H9 (cell line): Measurements from ENCODE around the gene MYO7B. TPM values are rescaled to one million over a fixed set of nuclear protein-coding genes. Genes with fewer than 3 reads are reported as not detected.

ENCODE experiments used
- DNase-seq: peaks from one replicate; pipeline ENCODE4 v3.0.0-alpha.2; 2017
- H2AFZ ChIP-seq: one replicate; pipeline ENCODE4 v1.6.1; 2013; ENCODE audit warnings: mild to moderate bottlenecking, low read length, control low read depth, moderate library complexity
- H2AK5ac ChIP-seq: 2 replicates; pipeline ENCODE4 v1.6.1; 2013; ENCODE audit warnings: low read length, control low read depth, mixed read lengths; ENCODE audit not compliant: insufficient read length
- H2BK120ac ChIP-seq: one replicate; pipeline ENCODE4 v1.6.1; 2013; ENCODE audit warnings: low read depth, mild to moderate bottlenecking, low read length, control low read depth, inconsistent platforms; ENCODE audit not compliant: poor library complexity, severe bottlenecking
- H2BK12ac ChIP-seq: 2 replicates; pipeline ENCODE4 v1.6.1; 2013; ENCODE audit warnings: low read length, control low read depth, mixed read lengths, low read depth; ENCODE audit not compliant: insufficient read length
- H2BK15ac ChIP-seq: 2 replicates; pipeline ENCODE4 v1.6.1; 2013; ENCODE audit warnings: low read depth, low read length, control low read depth
- H2BK20ac ChIP-seq: one replicate; pipeline ENCODE4 v1.6.1; 2013; ENCODE audit warnings: low read depth, mild to moderate bottlenecking, low read length, control low read depth, inconsistent platforms; ENCODE audit not compliant: poor library complexity, severe bottlenecking
- H2BK5ac ChIP-seq: 2 replicates; pipeline ENCODE4 v1.6.1; 2013; ENCODE audit warnings: low read length, control low read depth, mixed read lengths; ENCODE audit not compliant: insufficient read length
- H3K14ac ChIP-seq: 2 replicates; pipeline ENCODE4 v1.6.1; 2013; ENCODE audit warnings: low read length, control low read depth; ENCODE audit not compliant: insufficient read depth
- H3K18ac ChIP-seq: 2 replicates; pipeline ENCODE4 v1.6.1; 2013; ENCODE audit warnings: low read depth, mild to moderate bottlenecking, mixed read lengths, low read length, control low read depth; ENCODE audit not compliant: insufficient read length
- H3K23ac ChIP-seq: 2 replicates; pipeline ENCODE4 v1.6.1; 2013; ENCODE audit warnings: low read length, control low read depth, mixed read lengths, low read depth; ENCODE audit not compliant: insufficient read length
- H3K23me2 ChIP-seq: 2 replicates; pipeline ENCODE4 v1.6.1; 2013; ENCODE audit warnings: low read depth, mild to moderate bottlenecking, mixed read lengths, low read length, control low read depth; ENCODE audit not compliant: insufficient read length, poor library complexity, severe bottlenecking
- H3K27ac ChIP-seq: 2 replicates; pipeline ENCODE4 v1.5.1; 2013; ENCODE audit warnings: low read length, control low read depth, mixed read lengths, low read depth; ENCODE audit not compliant: insufficient read length
- H3K27me3 ChIP-seq: 2 replicates; pipeline ENCODE4 v1.6.1; 2013; ENCODE audit warnings: low read length, control low read depth, inconsistent platforms; ENCODE audit not compliant: insufficient read depth
- H3K4ac ChIP-seq: 2 replicates; pipeline ENCODE4 v1.6.1; 2013; ENCODE audit warnings: low read depth, mild to moderate bottlenecking, control low read depth, inconsistent platforms, low read length, moderate library complexity
- H3K4me1 ChIP-seq: 2 replicates; pipeline ENCODE4 v1.6.1; 2013; ENCODE audit warnings: low read length, control low read depth, inconsistent platforms; ENCODE audit not compliant: insufficient read depth
- H3K4me2 ChIP-seq: 2 replicates; pipeline ENCODE4 v1.6.1; 2013; ENCODE audit warnings: low read length, control low read depth, mixed read lengths; ENCODE audit not compliant: insufficient read length, insufficient read depth
- H3K56ac ChIP-seq: 2 replicates; pipeline ENCODE4 v1.6.1; 2013; ENCODE audit warnings: low read depth, mild to moderate bottlenecking, mixed read lengths, low read length, control low read depth; ENCODE audit not compliant: insufficient read length
- H3K79me1 ChIP-seq: 2 replicates; pipeline ENCODE4 v1.6.1; 2013; ENCODE audit warnings: low read depth, mild to moderate bottlenecking, moderate library complexity, low read length, control low read depth, inconsistent platforms; ENCODE audit not compliant: insufficient read depth, poor library complexity, severe bottlenecking
- H3K79me2 ChIP-seq: 2 replicates; pipeline ENCODE4 v1.6.1; 2013; ENCODE audit warnings: low read length, control low read depth, inconsistent platforms; ENCODE audit not compliant: insufficient read depth
- H3K9ac ChIP-seq: 2 replicates; pipeline ENCODE4 v1.6.1; 2013; ENCODE audit warnings: low read length, control low read depth, mixed read lengths; ENCODE audit not compliant: insufficient read length; ENCODE audit errors: extremely low read depth
- H3K9me3 ChIP-seq: one replicate; pipeline ENCODE4 v1.6.1; 2013; ENCODE audit warnings: low read depth, low read length, inconsistent platforms; ENCODE audit not compliant: control insufficient read depth
- H3T11ph ChIP-seq: one replicate; pipeline ENCODE4 v1.6.1; 2013; ENCODE audit warnings: mild to moderate bottlenecking, low read length, control low read depth, inconsistent platforms
- H4K20me1 ChIP-seq: one replicate; pipeline ENCODE4 v1.6.1; 2013; ENCODE audit not compliant: control insufficient read depth, insufficient read length, insufficient read depth
- H4K5ac ChIP-seq: 2 replicates; pipeline ENCODE4 v1.6.1; 2013; ENCODE audit warnings: low read depth, mild to moderate bottlenecking, mixed read lengths, low read length, control low read depth; ENCODE audit not compliant: insufficient read length
- H4K8ac ChIP-seq: replicated peaks from 2 replicates; pipeline ENCODE4 v1.6.1; 2013; ENCODE audit warnings: low read length, control low read depth, mixed read lengths, low read depth; ENCODE audit not compliant: insufficient read length
- H4K91ac ChIP-seq: 2 replicates; pipeline ENCODE4 v1.6.1; 2013; ENCODE audit warnings: low read depth, mild to moderate bottlenecking, moderate library complexity, mixed read lengths, low read length, control low read depth; ENCODE audit not compliant: insufficient read length
- H3K27ac Mint-ChIP-seq, 3 experiments: 2 replicates in 2 of 3; 3 replicates in 1 of 3; pipeline ENCODE4 v1.8.0; 2020 to 2021; ENCODE audit warnings: mixed read lengths in 3 of 3, mild to moderate bottlenecking in 1 of 3, moderate library complexity in 1 of 3
- H3K27me3 Mint-ChIP-seq: 2 replicates; pipeline ENCODE4 v1.8.0; 2021; ENCODE audit warnings: low read depth, mild to moderate bottlenecking, moderate library complexity, mixed read lengths
- H3K36me3 Mint-ChIP-seq, 3 experiments: 2 replicates in 2 of 3; 3 replicates in 1 of 3; pipeline ENCODE4 v1.8.0; 2020 to 2021; ENCODE audit warnings: low read depth in 3 of 3, mixed read lengths in 3 of 3; ENCODE audit not compliant: insufficient read depth in 1 of 3
- H3K4me1 Mint-ChIP-seq, 2 experiments: 2 replicates each; pipeline ENCODE4 v1.8.0; 2020; ENCODE audit warnings: mixed read lengths in 2 of 2
- H3K4me3 Mint-ChIP-seq, 2 experiments: 2 replicates in 1 of 2; 3 replicates in 1 of 2; pipeline ENCODE4 v1.8.0; 2020 to 2021; ENCODE audit warnings: mild to moderate bottlenecking in 2 of 2, mixed read lengths in 2 of 2, moderate library complexity in 1 of 2
- H3K9me3 Mint-ChIP-seq, 2 experiments: 2 replicates in 1 of 2; 3 replicates in 1 of 2; pipeline ENCODE4 v1.8.0; 2020; ENCODE audit warnings: mild to moderate bottlenecking in 2 of 2, mixed read lengths in 2 of 2, moderate library complexity in 1 of 2
- WGBS: extraction: QIAGEN DNeasy Blood & Tissue Kit; methylation state at CpG from one replicate; pipeline ENCODE4 v1.1.7; 2013; ENCODE audit warnings: missing lambda C conversion rate, low lambda C conversion rate, mixed read lengths; ENCODE audit not compliant: insufficient read length; ENCODE audit errors: extremely low coverage; 5-methylcytosine and 5-hydroxymethylcytosine counted together
- total RNA-seq: library from RNA; stranded (reverse); gene quantifications from 2 replicates; pipeline ENCODE4 v1.2.1, GENCODE V29; 2021
- TF ChIP-seq, protein P1 (sequence below): fragments of 200-600 bp; sonication (generic); conservative IDR thresholded peaks from 3 replicates; pipeline ENCODE4 v1.8.0; 2021; ENCODE audit warnings: antibody characterized with exemption, mild to moderate bottlenecking

The MYO7B gene
- total RNA-seq, 1 experiment from 2014 or later = not detected

- no peak overlapping the region for H4K5ac ChIP-seq
- TF ChIP-seq, protein P1, sequence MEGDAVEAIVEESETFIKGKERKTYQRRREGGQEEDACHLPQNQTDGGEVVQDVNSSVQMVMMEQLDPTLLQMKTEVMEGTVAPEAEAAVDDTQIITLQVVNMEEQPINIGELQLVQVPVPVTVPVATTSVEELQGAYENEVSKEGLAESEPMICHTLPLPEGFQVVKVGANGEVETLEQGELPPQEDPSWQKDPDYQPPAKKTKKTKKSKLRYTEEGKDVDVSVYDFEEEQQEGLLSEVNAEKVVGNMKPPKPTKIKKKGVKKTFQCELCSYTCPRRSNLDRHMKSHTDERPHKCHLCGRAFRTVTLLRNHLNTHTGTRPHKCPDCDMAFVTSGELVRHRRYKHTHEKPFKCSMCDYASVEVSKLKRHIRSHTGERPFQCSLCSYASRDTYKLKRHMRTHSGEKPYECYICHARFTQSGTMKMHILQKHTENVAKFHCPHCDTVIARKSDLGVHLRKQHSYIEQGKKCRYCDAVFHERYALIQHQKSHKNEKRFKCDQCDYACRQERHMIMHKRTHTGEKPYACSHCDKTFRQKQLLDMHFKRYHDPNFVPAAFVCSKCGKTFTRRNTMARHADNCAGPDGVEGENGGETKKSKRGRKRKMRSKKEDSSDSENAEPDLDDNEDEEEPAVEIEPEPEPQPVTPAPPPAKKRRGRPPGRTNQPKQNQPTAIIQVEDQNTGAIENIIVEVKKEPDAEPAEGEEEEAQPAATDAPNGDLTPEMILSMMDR = no peak
- peak; percentile 95 for DNase-seq
- no peak overlapping the region for H3K18ac ChIP-seq
- H3K56ac ChIP-seq = no peak overlapping the region
- no peaks in the 10 kb centered on the region for H3K27me3 ChIP-seq
- no peak overlapping the region for H3K4ac ChIP-seq
- H3K9me3 Mint-ChIP-seq = no peaks in the 10 kb centered on the region
- H3K4me1 Mint-ChIP-seq = peaks cover 8% of the 10 kb centered on the region in 2 experiments
- no peak overlapping the region for H3K4me2 ChIP-seq
- no peak overlapping the region for H2BK5ac ChIP-seq
- no peak overlapping the region for H3T11ph ChIP-seq
- no peaks in the 10 kb centered on the region for H4K20me1 ChIP-seq
- H3K27me3 Mint-ChIP-seq = no peaks in the 10 kb centered on the region
- no peaks in the 10 kb centered on the region; the same call in 1 of the 2 replicates for H3K4me1 ChIP-seq
- H2BK20ac ChIP-seq = no peak overlapping the region
- H2AK5ac ChIP-seq = no peak overlapping the region
- peak overlapping the region; percentile 30 to 40; a peak in 2 of 5 replicates for H3K4me3 Mint-ChIP-seq
- H3K27ac ChIP-seq = no peak overlapping the region
- H3K14ac ChIP-seq = no peak overlapping the region; the same call in 1 of the 2 replicates
- WGBS = no CpG with 5 or more reads among the region's 23 CpGs
- H2BK12ac ChIP-seq = no peak overlapping the region
- no peak overlapping the region for H2AFZ ChIP-seq
- H4K8ac ChIP-seq = no peak overlapping the region
- peak overlapping the region in 2 of 3 experiments; percentile 79 to 91; a peak in 2 of 7 replicates for H3K27ac Mint-ChIP-seq
- H2BK15ac ChIP-seq = no peak overlapping the region
- H3K9me3 ChIP-seq = no peaks in the 10 kb centered on the region
- H3K23me2 ChIP-seq = no peaks in the 10 kb centered on the region
- H3K79me1 ChIP-seq = no peaks in the 10 kb centered on the region
- H3K36me3 Mint-ChIP-seq = no peaks in the 10 kb centered on the region
- H2BK120ac ChIP-seq = no peak overlapping the region
- no peak overlapping the region for H3K23ac ChIP-seq
- no peaks in the 10 kb centered on the region for H3K79me2 ChIP-seq
- no peak overlapping the region for H4K91ac ChIP-seq
- H3K9ac ChIP-seq = no peak overlapping the region
These were observed 103.1 kb downstream of the MYO7B start for GRCh38 chr2:127638361-127639110.
